ENCODE measurements around the gene HRNR.
"Not testable (repeated sequence)": the region's sequence is repeated elsewhere in the genome, so short reads cannot be mapped to it uniquely, and the experiment has no call there.

The HRNR gene

GRCh38 chr1:152220166-152221163, 3.5 kb downstream of the HRNR start:
- WGBS, 2 experiments = 82 to 84% methylated on average over 30 of the region's 30 CpGs
- Histone ChIP-seq H3K36me3 (ENCODE audit: control insufficient read depth, insufficient read depth, low read length) (no peaks in the 10 kb centered on the region), H3K4me1 (ENCODE audit: control insufficient read depth, insufficient read depth, low read length) (no peaks in the 10 kb centered on the region), H3K9me3 (ENCODE audit: control insufficient read depth, low read length) (peaks cover 11% of the 10 kb centered on the region), H3K27ac (ENCODE audit: insufficient read depth, low read depth, low read length, poor library complexity, severe bottlenecking) (no peak overlapping the region), H3K27me3 (ENCODE audit: control insufficient read depth, insufficient read depth, low read length, poor library complexity, severe bottlenecking) (no peaks in the 10 kb centered on the region), H3K4me3 (ENCODE audit: insufficient read depth, low read depth, low read length) (no peak overlapping the region)

- H3K27me3 ChIP-seq (ENCODE audit: control insufficient read depth, insufficient read depth, low read length, poor library complexity, severe bottlenecking); H3K4me3 ChIP-seq (ENCODE audit: insufficient read depth, low read depth, low read length); H3K4me1 ChIP-seq (ENCODE audit: control insufficient read depth, insufficient read depth, low read length); H3K27ac ChIP-seq (ENCODE audit: insufficient read depth, low read depth, low read length, poor library complexity, severe bottlenecking); H3K9me3 ChIP-seq (ENCODE audit: control insufficient read depth, low read length); H3K36me3 ChIP-seq (ENCODE audit: control insufficient read depth, insufficient read depth, low read length): not testable (repeated sequence)
- WGBS, 2 experiments = 76% methylated on average over 14 of the region's 14 CpGs
Measured at GRCh38 chr1:152219438-152219837, 4.6 kb downstream of the HRNR start.

GRCh38 chr1:152218762-152219436, 5.1 kb downstream of the HRNR start:
- Histone ChIP-seq H3K4me3 (ENCODE audit: insufficient read depth, low read depth, low read length) (no peak overlapping the region), H3K4me1 (ENCODE audit: control insufficient read depth, insufficient read depth, low read length) (no peaks in the 10 kb centered on the region), H3K36me3 (ENCODE audit: control insufficient read depth, insufficient read depth, low read length) (no peaks in the 10 kb centered on the region), H3K27me3 (ENCODE audit: control insufficient read depth, insufficient read depth, low read length, poor library complexity, severe bottlenecking) (no peaks in the 10 kb centered on the region), H3K9me3 (ENCODE audit: control insufficient read depth, low read length) (peaks cover 8% of the 10 kb centered on the region), H3K27ac (ENCODE audit: insufficient read depth, low read depth, low read length, poor library complexity, severe bottlenecking) (no peak overlapping the region)
- WGBS, 2 experiments = 84 to 86% methylated on average over 24 of the region's 24 CpGs

DNA sequence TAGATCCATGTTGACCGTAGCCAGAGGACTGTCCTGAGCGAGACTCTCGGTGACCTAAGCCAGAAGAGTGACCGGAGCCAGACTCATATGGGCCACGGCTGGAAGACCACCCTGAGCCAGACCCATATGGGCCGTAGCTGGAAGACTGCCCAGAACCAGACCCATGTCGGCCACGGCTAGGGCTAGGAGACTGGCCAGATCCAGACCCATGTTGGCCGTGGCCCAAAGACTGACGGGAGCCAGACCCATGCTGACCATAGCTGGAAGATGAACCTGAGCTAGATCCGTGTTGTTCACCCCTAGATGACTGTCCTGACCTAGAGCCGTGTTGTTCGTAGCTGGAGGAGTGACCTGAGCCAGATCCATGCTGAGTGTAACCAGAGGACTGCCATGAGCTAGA, 8.4 kb downstream of the HRNR start:
- 85 to 89% methylated on average over 12 to 13 of the region's 13 CpGs for WGBS, 2 experiments
- H3K36me3 ChIP-seq (ENCODE audit: control insufficient read depth, insufficient read depth, low read length); H3K9me3 ChIP-seq (ENCODE audit: control insufficient read depth, low read length); H3K4me3 ChIP-seq (ENCODE audit: insufficient read depth, low read depth, low read length); H3K27ac ChIP-seq (ENCODE audit: insufficient read depth, low read depth, low read length, poor library complexity, severe bottlenecking); H3K4me1 ChIP-seq (ENCODE audit: control insufficient read depth, insufficient read depth, low read length); H3K27me3 ChIP-seq (ENCODE audit: control insufficient read depth, insufficient read depth, low read length, poor library complexity, severe bottlenecking): not testable (repeated sequence)

GRCh38 chr1:152214911-152215310, 9.1 kb downstream of the HRNR start:
- not testable (repeated sequence) for H3K36me3 ChIP-seq (ENCODE audit: control insufficient read depth, insufficient read depth, low read length); H3K4me3 ChIP-seq (ENCODE audit: insufficient read depth, low read depth, low read length); H3K9me3 ChIP-seq (ENCODE audit: control insufficient read depth, low read length); H3K4me1 ChIP-seq (ENCODE audit: control insufficient read depth, insufficient read depth, low read length); H3K27me3 ChIP-seq (ENCODE audit: control insufficient read depth, insufficient read depth, low read length, poor library complexity, severe bottlenecking); H3K27ac ChIP-seq (ENCODE audit: insufficient read depth, low read depth, low read length, poor library complexity, severe bottlenecking)
- WGBS, 2 experiments = 91 to 94% methylated on average over 12 to 13 of the region's 21 CpGs

DNA sequence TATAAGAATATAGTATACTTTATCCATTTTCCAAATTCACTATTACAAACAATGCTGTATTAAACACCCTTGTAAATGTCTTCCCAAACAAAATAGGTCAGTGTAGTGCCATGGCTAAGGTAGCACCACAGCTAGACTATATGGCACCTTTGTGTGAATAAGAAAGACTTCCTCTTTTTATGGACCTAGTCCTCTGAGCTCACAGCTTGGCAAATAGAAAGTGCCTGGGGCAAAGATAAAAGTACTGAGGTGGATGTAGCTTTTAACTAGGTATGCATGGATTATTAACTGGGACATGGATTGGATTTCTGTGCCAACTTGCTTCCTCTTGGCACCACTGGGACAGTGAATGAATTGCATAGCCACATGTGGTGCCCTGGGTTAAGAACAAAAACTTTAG, 25.0 kb downstream of the HRNR start:
- Histone ChIP-seq H3K36me3 (ENCODE audit: control insufficient read depth, insufficient read depth, low read length) (no peaks in the 10 kb centered on the region), H3K4me3 (ENCODE audit: insufficient read depth, low read depth, low read length) (no peak overlapping the region), H3K27ac (ENCODE audit: insufficient read depth, low read depth, low read length, poor library complexity, severe bottlenecking) (no peak overlapping the region), H3K9me3 (ENCODE audit: control insufficient read depth, low read length) (peaks cover 5% of the 10 kb centered on the region), H3K27me3 (ENCODE audit: control insufficient read depth, insufficient read depth, low read length, poor library complexity, severe bottlenecking) (no peaks in the 10 kb centered on the region), H3K4me1 (ENCODE audit: control insufficient read depth, insufficient read depth, low read length) (no peaks in the 10 kb centered on the region)

- H3K36me3 ChIP-seq (ENCODE audit: control insufficient read depth, insufficient read depth, low read length) = no peaks in the 10 kb centered on the region
- H3K4me3 ChIP-seq (ENCODE audit: insufficient read depth, low read depth, low read length) = no peak overlapping the region
- no peaks in the 10 kb centered on the region for H3K4me1 ChIP-seq (ENCODE audit: control insufficient read depth, insufficient read depth, low read length)
- H3K9me3 ChIP-seq (ENCODE audit: control insufficient read depth, low read length) = no peaks in the 10 kb centered on the region
- H3K27ac ChIP-seq (ENCODE audit: insufficient read depth, low read depth, low read length, poor library complexity, severe bottlenecking) = no peak overlapping the region
- no peaks in the 10 kb centered on the region for H3K27me3 ChIP-seq (ENCODE audit: control insufficient read depth, insufficient read depth, low read length, poor library complexity, severe bottlenecking)
Measured at GRCh38 chr1:152197361-152197941, 26.5 kb downstream of the HRNR start.

DNA sequence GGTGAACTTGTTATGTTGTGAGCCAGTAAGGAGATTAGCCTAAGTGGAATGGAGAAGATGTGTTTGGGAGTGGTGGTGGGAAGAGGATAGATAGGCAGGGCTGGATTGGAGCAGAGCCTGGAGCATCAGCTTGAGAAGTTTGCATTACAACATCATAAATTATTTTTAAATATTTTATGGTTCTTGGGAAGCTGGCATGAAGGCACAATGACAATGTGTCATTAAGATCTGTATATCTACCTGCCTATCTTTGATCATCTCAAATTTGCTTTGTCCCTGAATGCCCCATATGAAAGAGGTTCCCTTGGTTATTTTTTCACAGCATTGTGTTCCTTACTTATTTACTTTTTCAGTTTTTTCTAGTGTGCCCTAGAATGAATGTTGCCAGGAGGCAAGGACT, 32.3 kb downstream of the HRNR start:
- Histone ChIP-seq H3K4me1 (ENCODE audit: control insufficient read depth, insufficient read depth, low read length) (no peaks in the 10 kb centered on the region), H3K27ac (ENCODE audit: insufficient read depth, low read depth, low read length, poor library complexity, severe bottlenecking) (no peak overlapping the region), H3K9me3 (ENCODE audit: control insufficient read depth, low read length) (no peaks in the 10 kb centered on the region), H3K27me3 (ENCODE audit: control insufficient read depth, insufficient read depth, low read length, poor library complexity, severe bottlenecking) (no peaks in the 10 kb centered on the region), H3K4me3 (ENCODE audit: insufficient read depth, low read depth, low read length) (no peak overlapping the region), H3K36me3 (ENCODE audit: control insufficient read depth, insufficient read depth, low read length) (no peaks in the 10 kb centered on the region)

DNA sequence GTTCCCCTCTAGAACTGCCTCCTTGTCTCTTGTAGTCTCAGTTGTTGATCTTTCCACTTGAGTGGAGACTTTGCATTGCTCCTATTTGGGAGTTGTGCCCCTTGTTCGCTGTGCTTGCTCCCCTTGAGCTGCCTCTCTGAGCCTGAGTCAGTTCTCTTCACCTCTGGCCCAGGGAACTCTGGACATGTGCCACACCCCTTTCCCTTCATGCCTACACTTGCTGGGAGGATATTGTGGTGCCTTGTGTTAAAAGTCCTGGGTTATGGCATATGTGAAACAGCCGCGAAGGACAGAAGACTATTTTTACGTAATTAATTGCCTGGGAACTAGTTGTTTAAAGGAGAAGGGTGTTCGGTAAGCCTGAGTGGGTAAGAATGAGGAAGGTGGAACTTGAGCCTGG, 32.7 kb downstream of the HRNR start:
- Histone ChIP-seq H3K9me3 (ENCODE audit: control insufficient read depth, low read length) (no peaks in the 10 kb centered on the region), H3K4me1 (ENCODE audit: control insufficient read depth, insufficient read depth, low read length) (no peaks in the 10 kb centered on the region), H3K4me3 (ENCODE audit: insufficient read depth, low read depth, low read length) (no peak overlapping the region), H3K27ac (ENCODE audit: insufficient read depth, low read depth, low read length, poor library complexity, severe bottlenecking) (no peak overlapping the region), H3K27me3 (ENCODE audit: control insufficient read depth, insufficient read depth, low read length, poor library complexity, severe bottlenecking) (no peaks in the 10 kb centered on the region), H3K36me3 (ENCODE audit: control insufficient read depth, insufficient read depth, low read length) (no peaks in the 10 kb centered on the region)
- 62 to 66% methylated on average over 5 of the region's 5 CpGs for WGBS, 2 experiments

DNA sequence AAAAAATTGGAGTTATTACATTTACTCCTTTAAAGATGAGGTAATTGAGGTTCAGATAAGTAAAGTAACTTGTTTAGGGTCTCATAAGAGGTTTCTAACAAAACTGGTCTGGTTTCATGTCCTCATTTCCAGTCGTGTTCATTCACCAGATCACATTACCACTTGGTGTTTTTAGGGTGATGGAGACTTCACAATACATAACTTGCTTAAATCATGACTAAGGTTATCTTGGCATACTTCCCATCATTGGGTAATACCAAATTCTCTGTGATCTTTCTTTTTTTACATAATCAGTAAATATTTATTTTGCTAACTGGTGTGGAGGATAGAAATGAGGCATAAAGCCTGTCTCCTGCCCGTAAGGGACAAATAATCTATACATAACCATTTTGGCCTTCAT, 33.4 kb downstream of the HRNR start:
- WGBS, 2 experiments = 48 to 82% methylated on average over 1 to 2 of the region's 2 CpGs
- H3K9me3 ChIP-seq (ENCODE audit: control insufficient read depth, low read length) = no peaks in the 10 kb centered on the region
- H3K36me3 ChIP-seq (ENCODE audit: control insufficient read depth, insufficient read depth, low read length) = no peaks in the 10 kb centered on the region
- no peak overlapping the region for H3K27ac ChIP-seq (ENCODE audit: insufficient read depth, low read depth, low read length, poor library complexity, severe bottlenecking)
- H3K4me3 ChIP-seq (ENCODE audit: insufficient read depth, low read depth, low read length) = no peak overlapping the region
- H3K4me1 ChIP-seq (ENCODE audit: control insufficient read depth, insufficient read depth, low read length) = no peaks in the 10 kb centered on the region
- no peaks in the 10 kb centered on the region for H3K27me3 ChIP-seq (ENCODE audit: control insufficient read depth, insufficient read depth, low read length, poor library complexity, severe bottlenecking)

All from ectodermal cell (in vitro differentiated cells).